Panc1 (cell line): ENCODE results near the gene F11R.
"Not testable (repeated sequence)": the region's sequence is repeated elsewhere in the genome, so short reads cannot be mapped to it uniquely, and the experiment has no call there.

Experiments
- POLR2AphosphoS5 ChIP-seq: IDR thresholded peaks from 2 replicates; pipeline ENCODE4 v1.6.1; 2012; ENCODE audit warnings: mild to moderate bottlenecking, low read depth, low read length, moderate library complexity
- SIN3A ChIP-seq: IDR thresholded peaks from 2 replicates; pipeline ENCODE4 v1.6.1; 2012; ENCODE audit warnings: low read depth, mild to moderate bottlenecking, low read length, moderate library complexity, borderline replicate concordance; ENCODE audit not compliant: insufficient read depth
- TCF7L2 ChIP-seq: IDR thresholded peaks from 2 replicates; pipeline ENCODE4 v1.6.1; 2011; ENCODE audit warnings: mild to moderate bottlenecking, low read depth, low read length, inconsistent platforms
- TF ChIP-seq, protein P1 (sequence below): fragments of 450-650 bp; IDR thresholded peaks from 2 replicates; pipeline ENCODE4 v1.5.1; 2017; ENCODE audit warnings: mild to moderate bottlenecking

DNA sequence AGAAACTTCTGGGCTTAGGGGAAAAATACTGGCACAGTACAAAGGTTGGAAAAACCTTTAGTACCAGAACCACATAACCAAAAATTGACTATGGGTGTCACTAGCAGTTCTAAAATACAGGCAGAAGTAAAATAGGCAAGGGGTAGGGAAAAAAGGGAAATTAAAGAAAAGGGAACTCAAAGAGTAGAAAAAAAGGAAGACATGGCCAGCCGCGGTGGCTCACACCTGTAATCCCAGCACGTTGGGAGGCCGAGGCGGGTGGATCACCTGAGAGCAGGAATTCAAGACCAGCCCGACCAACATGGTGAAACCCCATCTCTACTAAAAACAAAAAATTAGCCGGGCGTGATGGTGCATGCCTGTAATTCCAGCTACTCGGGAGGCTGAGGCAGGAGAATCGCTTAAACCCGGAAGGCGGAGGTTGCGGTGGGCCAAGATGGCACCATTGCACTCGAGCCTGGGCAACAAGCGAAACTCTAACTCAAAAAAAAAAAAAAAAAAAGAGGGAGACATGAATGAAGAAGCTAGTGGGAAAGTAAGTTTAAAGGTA lies 1.8 kb downstream of the F11R start:
- TF ChIP-seq, protein P1, sequence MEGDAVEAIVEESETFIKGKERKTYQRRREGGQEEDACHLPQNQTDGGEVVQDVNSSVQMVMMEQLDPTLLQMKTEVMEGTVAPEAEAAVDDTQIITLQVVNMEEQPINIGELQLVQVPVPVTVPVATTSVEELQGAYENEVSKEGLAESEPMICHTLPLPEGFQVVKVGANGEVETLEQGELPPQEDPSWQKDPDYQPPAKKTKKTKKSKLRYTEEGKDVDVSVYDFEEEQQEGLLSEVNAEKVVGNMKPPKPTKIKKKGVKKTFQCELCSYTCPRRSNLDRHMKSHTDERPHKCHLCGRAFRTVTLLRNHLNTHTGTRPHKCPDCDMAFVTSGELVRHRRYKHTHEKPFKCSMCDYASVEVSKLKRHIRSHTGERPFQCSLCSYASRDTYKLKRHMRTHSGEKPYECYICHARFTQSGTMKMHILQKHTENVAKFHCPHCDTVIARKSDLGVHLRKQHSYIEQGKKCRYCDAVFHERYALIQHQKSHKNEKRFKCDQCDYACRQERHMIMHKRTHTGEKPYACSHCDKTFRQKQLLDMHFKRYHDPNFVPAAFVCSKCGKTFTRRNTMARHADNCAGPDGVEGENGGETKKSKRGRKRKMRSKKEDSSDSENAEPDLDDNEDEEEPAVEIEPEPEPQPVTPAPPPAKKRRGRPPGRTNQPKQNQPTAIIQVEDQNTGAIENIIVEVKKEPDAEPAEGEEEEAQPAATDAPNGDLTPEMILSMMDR, result not testable (repeated sequence)
- TF ChIP-seq POLR2AphosphoS5, TCF7L2, SIN3A: not testable (repeated sequence)
